WERI-Rb-1 (cell line): ENCODE data around the gene PLCH2.

Experiments
- DNase-seq: peaks from one replicate; pipeline ENCODE4 v3.0.0-alpha.2; 2020
- H3K27ac ChIP-seq: fragments of 250-450 bp; sonication (Bioruptor Pico); 2 replicates; pipeline ENCODE4 v1.5.1; 2020; ENCODE audit warnings: mild to moderate bottlenecking, moderate library complexity
- H3K27me3 ChIP-seq: fragments of 250-450 bp; sonication (Bioruptor Pico); 2 replicates; pipeline ENCODE4 v1.5.1; 2021; ENCODE audit warnings: mild to moderate bottlenecking, low read depth, moderate library complexity; ENCODE audit not compliant: insufficient read depth, severe bottlenecking
- H3K36me3 ChIP-seq: fragments of 250-450 bp; sonication (Bioruptor Pico); 2 replicates; pipeline ENCODE4 v1.5.1; 2020; ENCODE audit warnings: mild to moderate bottlenecking, moderate library complexity
- H3K4me3 ChIP-seq: 2 replicates; pipeline ENCODE4 v1.5.1; 2011; ENCODE audit warnings: low read depth, mild to moderate bottlenecking, control low read depth, low read length
- H3K9me3 ChIP-seq: fragments of 250-450 bp; sonication (Bioruptor Pico); 2 replicates; pipeline ENCODE4 v1.5.1; 2021; ENCODE audit warnings: mild to moderate bottlenecking, moderate library complexity; ENCODE audit not compliant: severe bottlenecking
- CTCF ChIP-seq: IDR thresholded peaks from 2 replicates; pipeline ENCODE4 v1.5.1; 2011; ENCODE audit warnings: low read depth, mild to moderate bottlenecking, control low read depth, inconsistent platforms, low read length

Gene PLCH2

GRCh38 chr1:2494323-2494693 is 18.2 kb downstream of the PLCH2 start:
- H3K4me3 ChIP-seq: no peak overlapping the region
- DNase-seq: no peak
- no peaks in the 10 kb centered on the region for H3K27me3 ChIP-seq
- H3K27ac ChIP-seq: no peak overlapping the region; the same call in 1 of the 2 replicates
- peaks cover 82% of the 10 kb centered on the region for H3K36me3 ChIP-seq
- TF ChIP-seq CTCF: no peak
- no peaks in the 10 kb centered on the region for H3K9me3 ChIP-seq

GRCh38 chr1:2495026-2495425 is 18.9 kb downstream of the PLCH2 start:
- TF ChIP-seq CTCF: no peak
- H3K27ac ChIP-seq: no peak overlapping the region; the same call in 1 of the 2 replicates
- peaks cover 82% of the 10 kb centered on the region for H3K36me3 ChIP-seq
- H3K9me3 ChIP-seq: no peaks in the 10 kb centered on the region
- H3K4me3 ChIP-seq: no peak overlapping the region
- DNase-seq: no peak
- no peaks in the 10 kb centered on the region for H3K27me3 ChIP-seq

DNA sequence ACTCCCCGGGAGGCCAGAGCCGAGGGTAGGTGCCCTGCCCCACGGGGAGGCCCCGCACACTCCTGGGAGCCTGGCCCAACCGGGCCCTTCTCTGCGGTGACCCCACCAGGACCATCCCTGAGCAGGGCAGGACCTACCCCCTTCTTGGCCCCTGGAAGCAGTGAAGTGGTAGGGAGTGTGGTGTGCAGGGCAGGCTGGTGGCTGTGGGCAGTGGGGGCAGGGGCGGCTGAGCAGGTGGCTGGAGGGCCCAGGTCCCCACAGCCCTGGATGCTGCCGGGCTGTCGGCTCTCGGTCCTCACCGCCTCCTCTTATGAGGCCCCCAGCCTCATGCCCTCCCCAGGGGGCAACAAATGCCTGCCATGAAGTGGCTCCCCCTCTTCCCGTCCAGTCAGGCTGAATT is 19.5 kb downstream of the PLCH2 start:
- H3K36me3 ChIP-seq: peaks cover 82% of the 10 kb centered on the region
- no peak for TF ChIP-seq CTCF
- no peak overlapping the region for H3K27ac ChIP-seq
- H3K9me3 ChIP-seq: no peaks in the 10 kb centered on the region
- no peak overlapping the region for H3K4me3 ChIP-seq
- DNase-seq: no peak
- no peaks in the 10 kb centered on the region for H3K27me3 ChIP-seq

GRCh38 chr1:2496087-2496622 is 20.1 kb downstream of the PLCH2 start:
- DNase-seq: no peak
- no peak overlapping the region for H3K4me3 ChIP-seq
- no peaks in the 10 kb centered on the region for H3K27me3 ChIP-seq
- H3K27ac ChIP-seq: no peak overlapping the region
- no peak for TF ChIP-seq CTCF
- H3K9me3 ChIP-seq: no peaks in the 10 kb centered on the region
- peaks cover 79% of the 10 kb centered on the region for H3K36me3 ChIP-seq

DNA sequence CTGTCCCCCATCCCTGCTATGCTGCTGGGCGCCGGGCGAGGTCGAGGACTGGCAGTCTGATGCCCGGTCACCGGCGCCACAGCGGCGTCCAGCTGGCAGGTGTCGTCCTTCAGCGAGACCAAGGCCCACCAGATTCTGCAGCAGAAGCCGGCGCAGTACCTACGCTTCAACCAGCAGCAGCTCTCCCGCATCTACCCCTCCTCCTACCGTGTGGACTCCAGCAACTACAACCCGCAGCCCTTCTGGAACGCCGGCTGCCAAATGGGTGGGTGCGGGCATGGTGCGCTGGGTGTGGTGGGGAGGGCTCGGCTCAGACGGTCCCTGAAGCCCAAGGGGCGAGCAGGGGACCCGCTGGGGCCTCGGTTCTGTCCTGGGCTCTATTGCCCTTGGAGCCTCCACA is 20.7 kb downstream of the PLCH2 start:
- H3K27ac ChIP-seq: no peak overlapping the region
- no peak for DNase-seq
- no peak overlapping the region for H3K4me3 ChIP-seq
- TF ChIP-seq CTCF: no peak
- no peaks in the 10 kb centered on the region for H3K27me3 ChIP-seq
- peaks cover 80% of the 10 kb centered on the region for H3K36me3 ChIP-seq
- H3K9me3 ChIP-seq: no peaks in the 10 kb centered on the region

DNA sequence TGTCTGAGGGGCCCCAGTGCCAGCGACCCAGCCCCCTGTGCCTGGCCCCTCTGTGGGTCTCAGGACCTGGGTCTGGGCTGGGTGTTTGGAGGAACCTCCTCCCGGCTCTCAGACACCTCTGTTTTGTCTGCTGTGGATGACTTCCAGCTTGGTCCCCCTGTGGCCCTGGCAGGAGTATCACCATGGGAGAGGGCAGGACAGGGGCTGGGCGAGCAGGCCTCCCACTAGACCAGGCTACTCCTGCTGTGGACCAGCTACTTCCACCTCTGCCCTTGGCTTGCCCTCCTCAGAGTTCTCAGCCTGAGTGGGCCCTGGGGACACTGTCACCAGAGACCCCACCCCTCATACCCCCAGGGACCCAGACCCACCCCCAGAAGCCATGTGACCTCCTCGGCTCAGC is 21.8 kb downstream of the PLCH2 start:
- H3K4me3 ChIP-seq: no peak overlapping the region
- H3K36me3 ChIP-seq: peaks cover 81% of the 10 kb centered on the region
- TF ChIP-seq CTCF: no peak
- no peak overlapping the region for H3K27ac ChIP-seq
- H3K9me3 ChIP-seq: no peaks in the 10 kb centered on the region
- no peak for DNase-seq
- no peaks in the 10 kb centered on the region for H3K27me3 ChIP-seq
